NCI-H82 treated with DMSO at 0.1 percent for 48 hours (cell line): ENCODE data around the gene SELENOO.
"Not testable (repeated sequence)": the region's sequence is repeated elsewhere in the genome, so short reads cannot be mapped to it uniquely, and the experiment has no call there.

Experiments
- DNase-seq: peaks from one replicate; lab custom pipeline; 2025; ENCODE audit not compliant: unreplicated experiment; lab: John Stamatoyannopoulos, UW

The SELENOO gene

DNA sequence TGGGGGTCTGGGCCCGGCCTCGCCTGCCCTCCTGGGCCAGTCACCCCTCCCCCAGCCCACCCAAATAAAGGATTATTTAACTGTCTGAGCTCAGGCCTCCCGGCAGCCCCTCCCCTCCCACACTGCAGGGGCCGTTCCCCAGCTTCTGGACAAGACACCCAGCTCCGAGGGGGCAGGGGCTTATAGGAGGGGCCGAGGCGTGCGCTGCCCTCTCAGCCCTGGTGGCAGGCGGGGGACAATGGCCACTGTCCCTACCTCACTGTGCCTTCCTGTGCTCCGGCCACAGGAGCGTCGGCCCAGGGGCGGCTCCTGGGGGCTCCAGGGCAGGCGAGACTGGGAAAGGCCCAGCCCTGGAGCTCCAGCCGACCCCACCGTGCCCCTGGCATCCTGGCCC is 2.2 kb upstream of the SELENOO start:
- DNase-seq = no peak

DNA sequence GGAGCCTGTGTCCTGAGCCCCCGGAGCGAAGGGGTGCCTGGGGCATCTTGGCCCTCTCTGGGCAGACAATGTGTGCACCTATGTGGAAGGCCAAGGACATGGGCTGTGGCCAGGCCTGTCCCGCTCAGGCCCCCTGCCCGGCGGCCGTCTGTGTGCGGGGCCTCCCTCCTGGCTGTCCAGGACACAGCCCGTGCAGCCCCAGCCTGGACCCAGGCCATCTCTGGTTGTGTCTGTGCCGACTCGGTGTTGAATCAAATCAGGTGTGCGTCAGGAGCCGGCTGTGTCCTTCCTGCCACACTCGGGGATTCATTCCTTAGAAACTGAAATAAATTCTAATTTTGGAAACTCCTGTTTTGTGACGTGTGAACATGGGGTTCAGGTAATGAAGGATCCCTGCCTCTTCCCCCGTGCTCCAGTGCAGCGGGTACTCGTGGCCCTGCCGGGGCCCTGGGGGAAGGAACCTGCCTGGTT is 1.5 kb upstream of the SELENOO start:
- DNase-seq = no peak

DNA sequence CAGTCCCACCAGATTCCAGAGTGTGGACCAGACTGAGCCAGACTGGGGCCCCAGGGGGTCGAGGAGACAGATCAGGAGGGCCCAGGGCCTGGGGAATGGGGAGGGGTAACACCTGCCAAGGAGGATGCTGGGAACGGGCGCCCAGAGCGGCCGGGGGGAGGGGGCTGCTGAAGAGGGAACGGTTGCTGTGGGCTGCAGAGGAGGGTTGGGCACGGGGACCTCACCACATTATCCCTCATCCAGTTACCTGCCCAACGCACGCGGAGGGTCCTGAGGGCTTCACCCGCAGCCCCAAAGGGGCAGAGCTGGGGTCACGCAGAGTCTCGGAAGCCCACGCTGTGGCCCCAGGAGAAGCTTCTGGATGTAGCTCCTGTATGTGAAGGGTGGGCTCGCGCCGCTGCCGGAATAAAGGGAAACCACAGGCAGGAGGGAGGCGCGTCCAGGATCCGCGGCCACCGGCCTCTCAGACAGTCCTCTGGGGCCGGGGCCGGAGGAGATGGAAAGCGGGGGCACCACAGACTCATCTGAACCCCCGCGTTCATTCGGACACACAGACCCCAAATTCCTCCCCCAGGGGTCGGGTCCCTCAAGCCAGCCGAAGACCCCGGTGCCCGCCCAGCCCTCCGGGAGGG is 866 bp upstream of the SELENOO start:
- no peak for DNase-seq

DNA sequence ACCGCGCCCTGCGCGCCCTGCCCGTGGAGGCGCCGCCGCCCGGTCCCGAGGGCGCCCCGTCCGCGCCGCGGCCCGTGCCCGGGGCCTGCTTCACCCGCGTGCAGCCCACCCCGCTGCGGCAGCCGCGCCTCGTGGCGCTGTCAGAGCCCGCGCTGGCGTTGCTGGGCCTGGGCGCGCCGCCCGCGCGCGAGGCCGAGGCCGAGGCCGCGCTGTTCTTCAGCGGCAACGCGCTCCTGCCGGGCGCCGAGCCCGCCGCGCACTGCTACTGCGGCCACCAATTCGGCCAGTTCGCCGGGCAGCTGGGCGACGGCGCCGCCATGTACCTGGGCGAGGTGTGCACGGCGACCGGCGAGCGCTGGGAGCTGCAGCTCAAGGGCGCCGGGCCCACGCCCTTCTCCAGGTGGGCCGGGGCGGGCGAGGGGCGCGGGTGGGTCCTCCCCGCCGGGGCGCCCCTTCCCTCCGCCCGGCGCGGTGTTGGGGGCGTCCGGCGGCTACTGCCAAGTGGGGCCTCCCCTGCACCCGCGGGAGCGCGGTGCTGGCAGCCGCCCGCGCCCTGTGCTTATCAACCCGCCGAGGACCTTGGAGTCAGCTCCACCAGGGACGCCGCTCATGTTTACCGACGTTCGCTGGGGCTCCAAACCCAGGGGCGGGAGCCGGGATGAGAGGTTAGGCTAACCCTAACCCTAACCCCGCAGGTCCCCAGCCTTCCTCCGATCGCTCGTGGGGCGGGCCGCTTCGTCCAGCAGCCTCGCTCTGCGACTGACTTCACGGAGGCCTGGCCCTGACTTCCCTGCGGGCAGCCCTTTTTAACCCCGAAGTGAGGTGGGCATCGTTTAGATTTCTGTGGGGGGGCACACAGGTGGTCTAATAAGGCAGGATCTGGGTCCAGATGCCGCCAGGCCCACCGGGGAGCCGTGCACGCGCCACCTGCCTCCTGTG is 649 bp downstream of the SELENOO start:
- no peak for DNase-seq

DNA sequence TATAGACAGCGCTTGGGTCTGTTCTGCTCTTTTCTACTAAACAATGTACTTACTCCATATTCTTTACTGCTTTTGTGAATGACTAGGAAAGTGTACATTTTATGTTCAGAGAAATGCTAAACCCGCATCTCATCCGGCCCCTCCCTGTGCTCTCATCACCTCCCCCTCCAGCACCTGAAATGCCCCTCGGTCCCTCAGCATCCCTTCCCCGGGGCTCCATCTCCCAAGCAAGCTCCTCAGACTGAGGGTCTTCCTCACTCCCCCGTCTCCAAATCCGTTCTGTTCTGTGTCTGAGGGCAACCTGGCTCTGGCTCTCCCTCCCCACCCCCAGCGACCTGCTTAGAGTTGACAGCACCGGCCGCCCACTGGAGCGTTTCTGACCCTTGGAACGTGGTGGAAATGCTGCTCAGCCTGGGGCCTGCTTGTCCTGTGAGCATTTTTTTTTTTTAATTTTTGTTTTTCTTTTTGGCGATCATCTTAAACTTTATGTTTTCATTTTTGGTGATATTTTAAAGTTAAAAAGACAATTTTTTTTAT is 1.4 kb downstream of the SELENOO start:
- DNase-seq = no peak

DNA sequence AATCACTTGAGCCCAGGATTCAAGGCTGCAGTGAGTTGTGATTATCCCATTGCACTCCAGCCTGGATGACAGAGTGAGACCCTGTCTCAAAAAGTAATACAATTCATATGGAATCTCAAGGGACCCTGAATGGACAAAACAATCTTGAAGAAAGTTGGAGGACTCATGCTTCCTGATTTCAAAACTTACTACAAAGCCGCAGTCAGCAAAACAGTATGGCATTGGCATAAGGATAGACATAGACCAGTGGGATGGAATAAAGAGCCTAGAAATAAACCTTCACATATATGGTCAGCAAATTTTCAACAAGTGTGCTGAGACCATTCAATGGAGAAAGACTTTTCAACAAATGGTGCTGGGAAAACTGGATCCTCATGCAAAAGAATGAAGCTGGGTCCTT is 2.5 kb downstream of the SELENOO start:
- DNase-seq = no peak

DNA sequence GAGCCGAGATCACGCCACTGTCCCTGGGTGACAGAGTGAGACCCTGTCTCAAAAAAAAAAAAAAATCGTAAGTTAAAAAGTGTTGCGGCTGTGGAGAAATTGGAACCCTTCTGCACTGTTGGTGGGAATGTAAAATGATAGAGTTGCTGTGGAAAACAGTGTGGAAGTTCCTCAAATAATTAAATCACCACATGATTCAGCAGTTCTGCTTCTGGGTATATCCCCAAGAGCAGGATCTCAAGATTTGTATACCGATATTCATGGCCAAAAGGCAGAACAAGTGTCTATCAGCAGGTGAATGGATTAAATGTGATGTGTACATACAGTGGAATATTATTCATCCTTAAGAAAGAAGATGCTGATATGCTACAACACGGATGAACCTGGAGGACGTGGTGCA is 3.8 kb downstream of the SELENOO start:
- DNase-seq = no peak

DNA sequence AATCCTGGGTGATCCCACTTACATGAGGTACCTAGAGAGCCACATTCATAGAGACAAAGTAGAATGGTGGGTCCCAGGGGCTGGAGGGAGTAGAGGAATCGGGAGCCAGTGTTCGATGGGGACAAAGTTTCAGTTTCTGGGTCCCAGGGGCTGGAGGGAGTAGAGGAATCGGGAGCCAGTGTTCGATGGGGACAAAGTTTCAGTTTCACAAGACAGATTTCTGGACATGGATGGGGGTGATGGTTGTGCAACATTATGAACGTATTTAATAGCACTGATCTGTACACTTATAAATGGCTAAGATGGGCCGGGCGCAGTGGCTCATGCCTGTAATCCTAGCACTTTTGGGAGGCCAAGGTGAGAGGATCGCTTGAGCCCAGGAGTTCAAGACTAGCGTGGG is 4.2 kb downstream of the SELENOO start:
- not testable (repeated sequence) for DNase-seq

DNA sequence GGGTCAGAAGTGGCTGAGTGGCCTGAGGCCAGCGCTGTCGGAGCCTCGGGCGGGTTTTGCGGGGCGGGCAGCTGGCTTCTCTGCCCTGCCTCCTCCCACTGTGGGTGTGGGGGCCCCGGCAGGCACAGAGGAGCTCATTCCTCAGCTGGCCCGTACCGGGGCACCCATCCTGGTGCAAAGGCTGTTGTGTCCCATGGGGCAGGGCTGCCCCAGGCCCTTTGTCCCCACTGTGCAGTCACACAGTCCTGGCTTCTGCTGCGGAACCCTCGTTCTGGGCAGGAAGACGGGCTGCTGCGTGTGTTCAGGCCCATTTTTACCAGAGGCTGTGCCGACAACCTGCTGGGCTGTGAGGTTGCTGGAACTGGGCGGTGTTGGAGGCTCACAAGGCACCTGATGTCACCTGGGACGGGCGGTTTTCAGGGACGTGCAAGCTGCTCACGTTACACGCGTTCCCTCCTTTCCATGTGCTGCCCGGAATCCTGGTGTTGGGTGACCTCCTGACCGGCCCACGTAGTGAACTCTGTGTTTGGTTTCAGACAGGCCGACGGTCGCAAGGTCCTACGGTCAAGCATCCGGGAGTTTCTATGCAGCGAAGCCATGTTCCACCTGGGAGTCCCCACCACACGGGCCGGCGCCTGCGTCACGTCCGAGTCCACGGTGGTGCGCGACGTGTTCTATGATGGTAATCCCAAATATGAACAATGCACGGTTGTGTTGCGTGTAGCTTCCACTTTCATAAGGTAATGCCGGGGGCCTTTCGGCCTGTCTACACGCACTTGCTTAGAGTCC is 5.2 kb downstream of the SELENOO start:
- DNase-seq = no peak

DNA sequence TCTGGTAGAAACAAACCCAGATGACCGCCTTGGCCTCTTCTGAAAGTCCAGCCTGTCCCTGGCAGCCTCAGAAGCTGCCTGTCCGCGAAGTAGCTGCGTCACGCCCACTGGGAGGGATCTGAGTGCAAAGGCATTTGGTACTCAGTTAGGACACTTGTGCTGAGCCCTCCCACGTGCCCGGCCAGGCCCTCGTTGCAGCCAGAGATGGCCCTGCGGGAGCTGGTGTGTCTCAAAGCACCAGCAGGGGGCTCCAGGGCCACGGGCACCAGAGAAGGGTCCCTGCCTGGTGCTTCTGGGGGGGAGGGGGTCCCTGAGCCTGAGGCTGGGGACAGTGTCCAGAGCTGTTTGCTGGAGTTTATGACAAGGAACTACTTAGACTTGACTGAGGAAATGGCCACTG is 5.8 kb downstream of the SELENOO start:
- no peak for DNase-seq

DNA sequence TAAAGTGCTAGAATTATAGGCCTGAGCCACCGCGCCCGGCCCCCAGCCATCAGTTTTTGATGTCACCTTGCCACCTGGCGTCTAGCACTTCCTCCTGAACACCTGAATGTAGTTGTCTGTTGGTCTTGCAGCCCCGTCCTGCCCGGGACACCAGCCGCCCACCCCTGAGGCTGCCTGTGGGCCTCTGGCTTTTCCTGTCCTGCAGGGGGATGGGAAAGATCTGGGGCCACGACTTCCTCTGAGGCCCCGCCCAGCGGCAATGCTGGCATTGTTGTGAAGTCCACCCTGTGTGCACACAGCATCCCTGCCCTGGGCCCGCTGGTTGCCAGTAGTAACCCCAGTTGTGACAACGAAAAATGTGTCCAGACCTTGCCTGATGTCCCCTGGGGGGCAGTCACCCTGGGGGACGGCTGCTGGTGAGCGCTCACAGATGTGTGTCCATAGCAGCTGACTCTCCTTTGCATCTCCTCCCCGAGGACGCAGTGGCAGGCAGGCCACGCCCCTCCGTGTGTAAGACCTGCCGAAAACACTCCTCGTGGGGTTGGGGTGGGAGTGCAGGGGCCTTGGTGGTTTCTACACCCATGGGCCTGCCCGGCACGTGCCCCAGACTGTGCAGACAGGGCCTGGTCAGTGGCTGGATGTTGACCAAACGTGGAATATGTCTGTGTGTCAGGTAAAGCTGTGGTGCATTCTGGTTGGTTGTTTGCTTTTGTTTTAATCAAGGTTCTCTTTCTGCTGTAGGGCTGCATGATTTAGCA is 6.8 kb downstream of the SELENOO start:
- no peak for DNase-seq

DNA sequence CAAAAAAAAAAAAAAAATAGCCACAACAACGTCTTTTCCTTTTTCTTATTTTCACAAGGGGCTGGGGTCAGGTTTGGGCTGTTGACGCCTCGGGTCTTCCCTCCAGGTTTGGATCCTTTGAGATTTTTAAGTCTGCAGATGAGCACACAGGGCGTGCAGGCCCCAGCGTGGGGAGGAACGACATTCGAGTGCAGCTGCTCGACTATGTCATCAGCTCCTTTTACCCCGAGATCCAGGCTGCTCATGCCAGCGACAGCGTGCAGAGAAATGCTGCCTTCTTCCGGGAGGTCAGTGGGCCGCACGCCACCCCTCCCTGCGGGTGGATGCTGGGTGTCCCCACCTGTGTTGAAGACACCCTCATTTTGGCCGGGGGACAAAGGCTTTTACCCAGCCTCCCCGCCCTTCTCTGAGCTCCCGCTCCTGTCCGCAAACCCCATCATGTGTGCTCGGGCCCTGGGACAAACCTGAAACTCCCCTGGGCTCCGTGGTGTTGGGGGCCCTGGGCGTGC is 7.7 kb downstream of the SELENOO start:
- DNase-seq = no peak

DNA sequence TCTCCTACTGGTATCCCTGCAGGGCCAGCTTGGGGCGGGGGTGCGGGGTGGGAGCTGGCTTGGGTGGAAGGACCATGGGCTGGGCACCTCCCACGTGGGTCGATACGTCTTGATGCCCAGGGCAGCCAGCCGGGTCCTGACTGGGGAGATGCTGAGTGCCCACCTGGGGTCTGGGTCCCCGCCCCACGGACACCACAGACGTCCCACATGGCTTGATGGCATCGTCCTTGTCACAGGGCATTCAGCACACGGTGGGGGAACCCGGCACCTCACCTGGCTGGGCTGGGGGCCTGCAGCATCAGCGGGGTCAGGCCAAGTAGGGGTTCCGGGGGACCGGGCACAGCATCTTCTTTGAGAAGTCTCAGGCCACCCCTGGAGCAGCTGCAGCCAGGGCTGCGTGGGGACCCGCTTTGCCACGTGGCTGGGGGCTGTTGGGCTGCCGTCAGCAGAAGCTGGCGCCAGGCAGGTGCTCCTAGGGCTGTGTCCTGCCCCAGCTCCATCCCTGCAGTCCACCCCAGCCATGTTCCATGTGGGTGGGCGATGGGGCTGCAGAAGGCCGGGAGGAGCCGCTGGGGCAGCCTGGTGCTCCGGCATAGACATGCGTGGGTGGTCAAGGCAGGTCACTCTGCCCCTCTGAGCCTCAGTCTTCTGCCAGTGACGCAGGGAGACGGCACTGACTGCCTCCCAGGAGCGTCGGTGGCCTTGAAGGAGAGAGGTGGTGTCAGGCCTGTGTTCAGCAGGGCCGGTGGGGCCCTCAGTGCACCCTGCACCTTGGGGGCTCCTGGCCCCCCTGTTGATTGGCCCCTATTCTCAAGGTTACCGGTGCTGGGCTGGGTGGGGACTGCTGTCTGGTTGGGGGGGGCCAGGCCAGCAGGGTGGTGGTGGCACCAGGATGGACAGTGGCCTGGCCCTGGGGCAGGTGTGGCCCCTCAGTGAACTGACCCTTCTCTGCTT is 8.4 kb downstream of the SELENOO start:
- no peak for DNase-seq

DNA sequence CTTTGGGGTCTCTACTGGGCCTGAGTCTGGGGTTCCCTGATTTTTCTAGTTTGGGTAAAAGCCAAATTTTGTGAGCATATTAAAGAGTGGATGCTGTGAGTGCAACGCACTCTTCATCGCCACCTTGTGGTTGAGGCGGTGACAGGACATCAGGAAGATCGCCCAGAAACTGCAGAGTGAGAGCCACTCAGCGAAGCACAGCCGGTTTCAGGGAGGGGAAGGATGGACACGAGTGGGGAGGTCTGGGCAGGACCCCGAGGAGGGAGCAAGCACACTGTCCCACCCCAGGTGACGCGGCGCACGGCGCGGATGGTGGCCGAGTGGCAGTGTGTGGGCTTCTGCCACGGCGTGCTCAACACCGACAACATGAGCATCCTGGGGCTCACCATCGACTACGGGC is 9.1 kb downstream of the SELENOO start:
- no peak for DNase-seq

DNA sequence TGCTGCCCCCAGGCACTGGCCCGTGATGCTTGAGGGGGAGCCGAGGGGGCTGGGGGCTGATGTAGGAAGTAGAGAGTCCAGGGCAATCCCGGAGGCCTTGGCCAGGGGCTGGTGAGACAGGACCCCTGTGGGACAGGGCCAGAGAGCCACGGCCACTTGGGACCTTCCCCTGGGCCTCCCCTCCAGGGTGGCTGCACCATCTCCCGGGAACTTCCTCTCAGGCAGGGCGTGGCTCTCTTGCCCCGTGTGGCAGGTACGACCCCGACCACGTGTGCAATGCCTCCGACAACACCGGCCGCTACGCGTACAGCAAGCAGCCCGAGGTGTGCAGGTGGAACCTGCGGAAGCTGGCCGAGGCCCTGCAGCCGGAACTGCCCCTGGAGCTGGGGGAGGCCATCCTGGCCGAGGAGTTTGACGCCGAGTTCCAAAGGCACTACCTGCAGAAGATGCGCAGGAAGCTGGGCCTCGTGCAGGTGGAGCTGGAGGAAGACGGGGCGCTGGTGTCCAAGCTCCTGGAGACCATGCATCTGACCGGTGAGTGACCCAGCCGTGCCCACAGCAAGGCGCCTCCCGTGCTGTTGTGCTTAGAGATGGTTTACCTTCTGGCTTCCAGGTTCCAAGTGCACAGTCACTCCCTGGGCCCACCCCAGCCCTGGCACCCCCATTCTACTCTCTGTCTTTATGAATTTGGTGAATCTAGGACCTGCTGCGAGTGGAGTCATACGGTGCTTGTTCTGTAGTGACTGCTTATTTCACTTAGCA is 9.7 kb downstream of the SELENOO start:
- no peak for DNase-seq

DNA sequence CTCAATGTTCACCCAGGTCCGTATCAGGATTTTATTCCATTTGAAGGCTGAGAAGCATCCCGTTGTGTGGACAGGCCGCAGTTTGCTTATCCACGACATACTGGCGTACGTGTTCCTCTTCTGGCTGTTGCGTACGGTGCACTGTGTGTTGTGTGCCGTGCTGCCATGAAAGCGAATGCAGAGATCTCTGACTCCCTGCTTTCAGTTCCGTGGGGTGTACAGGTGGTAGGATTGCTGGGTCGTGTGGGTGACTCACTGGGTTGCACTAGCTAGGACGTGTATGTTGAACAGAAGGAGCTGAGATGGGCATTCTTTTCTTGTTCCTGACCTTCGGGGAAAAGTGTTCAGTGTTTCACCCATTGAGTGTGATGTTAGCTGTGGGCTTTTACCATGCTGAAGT is 10.3 kb downstream of the SELENOO start:
- no peak for DNase-seq

DNA sequence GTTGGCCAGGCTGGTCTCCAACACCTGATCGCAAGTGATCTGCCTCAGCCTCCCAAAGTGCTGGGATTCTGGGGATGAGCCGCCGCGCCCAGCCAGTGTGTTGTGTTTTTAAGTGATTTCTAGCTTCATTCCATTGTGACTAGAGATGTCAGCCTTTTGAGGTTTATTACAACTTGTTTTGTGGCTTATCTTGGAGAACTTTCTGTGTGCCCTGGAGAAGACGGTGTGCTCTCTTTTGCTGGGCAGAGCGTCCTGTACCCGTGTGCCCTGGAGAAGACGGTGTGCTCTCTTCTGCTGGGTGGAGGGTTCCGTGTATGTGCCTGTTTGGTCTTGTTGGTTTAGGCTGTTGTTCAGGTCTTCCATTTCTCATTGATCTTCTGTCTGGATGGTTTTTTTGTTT is 12.5 kb downstream of the SELENOO start:
- no peak for DNase-seq

DNA sequence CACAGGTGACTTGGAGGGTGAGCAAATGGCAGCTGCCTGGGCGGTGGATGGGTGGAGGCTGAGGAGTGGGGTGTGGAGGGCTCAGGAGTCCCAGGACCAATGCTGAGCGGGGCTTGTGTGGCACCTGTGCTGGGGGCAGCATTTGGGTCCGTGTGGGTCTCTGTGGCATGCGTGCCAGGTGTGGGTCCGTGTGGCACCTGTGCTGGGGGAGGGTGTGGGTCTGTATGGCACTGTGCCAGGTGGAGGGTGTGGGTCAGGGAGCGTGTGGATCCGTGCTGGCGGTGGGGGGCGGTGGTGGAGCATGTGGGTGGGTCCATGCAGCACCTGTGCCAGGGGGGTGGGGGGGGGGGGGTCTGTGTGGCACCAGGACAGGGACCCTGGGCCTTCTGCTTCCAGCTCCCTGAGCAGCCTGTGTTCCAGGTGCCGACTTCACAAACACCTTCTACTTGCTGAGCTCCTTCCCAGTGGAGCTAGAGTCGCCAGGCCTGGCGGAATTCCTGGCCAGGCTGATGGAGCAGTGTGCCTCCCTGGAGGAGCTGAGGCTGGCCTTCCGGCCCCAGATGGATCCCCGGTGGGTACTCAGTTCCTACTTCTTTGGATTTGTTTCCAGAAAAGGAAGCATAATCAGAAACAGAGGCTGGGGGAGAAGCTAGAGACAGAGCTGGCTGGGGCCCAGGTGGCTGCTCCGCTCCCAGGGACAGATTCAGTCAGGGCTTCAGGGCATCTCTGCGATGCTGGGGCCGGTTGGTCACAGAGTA is 14.7 kb downstream of the SELENOO start:
- DNase-seq = no peak
